K562 (cell line): ENCODE results near the gene CNOT2. TPM values are rescaled to one million over a fixed set of nuclear protein-coding genes. Genes with fewer than 3 reads are reported as not detected.

Source experiments
- ATAC-seq: fragments of 200-7000 bp; cut with Tn5 transposase; 3 replicates; pipeline ENCODE4 v1.9.1; 2020; ENCODE audit warnings: moderate library complexity
- BruUV-seq: library from RNA; stranded (reverse); fragments of 400-500 nt; replicated peaks from 2 replicates; lab custom pipeline; 2021; lab: Mats Ljungman, UMichigan
- CTCF ChIA-PET: fragments of 300-600 bp; formaldehyde crosslinking; extraction: SDS; loops from one replicate; lab custom pipeline; 2021; ENCODE audit warnings: low intra/inter-chr PET ratio; lab: Yijun Ruan, JAX
- POLR2A ChIA-PET: fragments of 300-600, 350-650 bp; sonication (Branson Sonifier 250); formaldehyde crosslinking; extraction: SDS; loops from one replicate; lab custom pipeline; 2021; ENCODE audit warnings: antibody characterized with exemption, inconsistent platforms; lab: Yijun Ruan, JAX
- DNase-seq, 4 experiments: peaks; one replicate each; pipeline versions ENCODE4 v3.0.0 to v3.0.0-alpha.2; 2011 to 2018; ENCODE audit warnings: low spot score in 3 of 4, mixed read lengths in 3 of 4; ENCODE audit errors: extremely low read depth in 1 of 4
- FAIRE-seq: peaks from 2 replicates; lab custom pipeline; 2011; peaks lifted over from hg19 to GRCh38; lab: Jason Lieb, UNC
- H2AFZ ChIP-seq: 2 replicates; pipeline ENCODE4 v1.6.0; 2011; ENCODE audit warnings: low read depth, low read length, control low read depth, inconsistent platforms
- H3K27ac ChIP-seq: fragments of 200-600 bp; 3 replicates; pipeline ENCODE4 v1.8.0; 2011; ENCODE audit warnings: low read depth, mild to moderate bottlenecking, control low read depth, inconsistent platforms, low read length, moderate library complexity, mixed read lengths; ENCODE audit errors: extremely low read depth
- H3K27me3 ChIP-seq, 2 experiments: fragments of 300-600 bp in 1 of 2; 2 replicates in 1 of 2; 3 replicates in 1 of 2; pipeline versions ENCODE4 v1.6.0 to v1.8.0; 2011; ENCODE audit warnings: inconsistent platforms in 2 of 2, low read length in 2 of 2, mild to moderate bottlenecking in 1 of 2, mixed read lengths in 1 of 2, moderate library complexity in 1 of 2; ENCODE audit not compliant: control insufficient read depth in 2 of 2, insufficient read depth in 2 of 2
- H3K36me3 ChIP-seq: fragments of 300-600 bp; 3 replicates; pipeline ENCODE4 v1.8.0; 2011; ENCODE audit warnings: mild to moderate bottlenecking, low read length, inconsistent platforms; ENCODE audit not compliant: control insufficient read depth, insufficient read depth
- H3K4me1 ChIP-seq, 2 experiments: fragments of 200-600 bp in 1 of 2; replicated peaks in 1 of 2; 2 replicates in 1 of 2; 3 replicates in 1 of 2; pipeline versions ENCODE4 v1.5.1 to v1.8.0; 2011; ENCODE audit warnings: inconsistent platforms in 2 of 2, low read length in 2 of 2, mild to moderate bottlenecking in 1 of 2, mixed read lengths in 1 of 2, moderate library complexity in 1 of 2; ENCODE audit not compliant: control insufficient read depth in 2 of 2, insufficient read depth in 2 of 2
- H3K4me2 ChIP-seq: 2 replicates; pipeline ENCODE4 v1.6.1; 2011; ENCODE audit warnings: low read length, control low read depth, inconsistent platforms, mixed read lengths; ENCODE audit not compliant: insufficient read depth
- H3K4me3 ChIP-seq: fragments of 200-600 bp; sonication (generic), shearing (Covaris generic); 2 replicates; pipeline ENCODE4 v1.5.1; 2016; ENCODE audit warnings: control low read depth, inconsistent platforms
- H3K79me2 ChIP-seq: fragments of 200-600 bp; 3 replicates; pipeline ENCODE4 v1.8.0; 2011; ENCODE audit warnings: low read length, inconsistent platforms; ENCODE audit not compliant: control insufficient read depth, insufficient read depth
- H3K9ac ChIP-seq, 2 experiments: 2 replicates each; pipeline versions ENCODE4 v1.6.0 to v1.6.1; 2011; ENCODE audit warnings: low read depth in 2 of 2, low read length in 2 of 2, control low read depth in 1 of 2, inconsistent platforms in 1 of 2, mild to moderate bottlenecking in 1 of 2, mixed read lengths in 1 of 2; ENCODE audit not compliant: insufficient read depth in 1 of 2
- H3K9me1 ChIP-seq: one replicate; pipeline ENCODE4 v1.6.0; 2011; ENCODE audit warnings: inconsistent platforms, mild to moderate bottlenecking, low read length, moderate library complexity; ENCODE audit not compliant: control insufficient read depth, insufficient read depth
- H3K9me3 ChIP-seq: replicated peaks from 2 replicates; pipeline ENCODE4 v1.5.1; 2011; ENCODE audit warnings: low read depth, low read length, inconsistent platforms; ENCODE audit not compliant: control insufficient read depth, insufficient read depth
- H4K20me1 ChIP-seq: replicated peaks from 2 replicates; pipeline ENCODE4 v1.6.1; 2011; ENCODE audit warnings: low read length, inconsistent platforms, mixed read lengths; ENCODE audit not compliant: control insufficient read depth, insufficient read depth
- BRD4 ChIP-seq: fragments of 200-600 bp; sonication (generic); IDR thresholded peaks from 2 replicates; pipeline ENCODE4 v1.6.1; 2017; ENCODE audit warnings: inconsistent platforms
- ETV1 ChIP-seq: fragments of 450-650 bp; conservative IDR thresholded peaks from 2 replicates; pipeline ENCODE4 v1.6.1; 2016; ENCODE audit warnings: missing genetic modification characterization, control low read depth, low read depth, missing compliant biosample characterization
- U2AF1 ChIP-seq: fragments of 200-400 bp; formaldehyde crosslinking; optimal IDR thresholded peaks from 2 replicates; pipeline ENCODE3; 2017; ENCODE audit warnings: mild to moderate bottlenecking, low read depth, low read length, moderate library complexity
- WGBS: fragments of 100-300 bp; shearing (Covaris generic); methylation state at CpG from one replicate; pipeline ENCODE4 v1.1.6; 2016; ENCODE audit warnings: low coverage, mixed read lengths; ENCODE audit not compliant: insufficient coverage; ENCODE audit errors: missing lambda C conversion rate; 5-methylcytosine and 5-hydroxymethylcytosine counted together
- in situ Hi-C: fragments of 300-500 bp; cut with MboI; formaldehyde crosslinking; loops from 4 replicates; pipeline ENCODE4 v1.15.0; 2018; ENCODE audit warnings: inconsistent platforms, mixed read lengths
- intact Hi-C: fragments of 100-400 bp; cut with micrococcal nuclease; formaldehyde crosslinking; loops from 2 replicates; pipeline ENCODE4 v1.14.2; 2022
- polyA plus RNA-seq, 8 experiments: library from polyadenylated mRNA; depleted of rRNA in 4 of 8; stranded (reverse) in 5 of 8; unstranded in 3 of 8; fragments of >200 nt; fragmentation: Nextera tagmentation in 2 of 8; fragmentation: Illumina TruSeq in 1 of 8; extraction: Ambion mirVana in 2 of 8; extraction: Trizol in 1 of 8; gene quantifications; 2 replicates each; pipeline versions ENCODE4 v1.2.1 to v1.2.3, GENCODE V29; 2011 to 2014; ENCODE audit warnings: inconsistent platforms in 1 of 8, missing spikeins in 1 of 8
- total RNA-seq, 7 experiments: library from RNA; depleted of rRNA in 6 of 7; stranded (reverse); fragments of >200 nt in 6 of 7; fragmentation: Illumina TruSeq in 2 of 7; extraction: Trizol in 2 of 7; gene quantifications; 2 replicates each; pipeline versions ENCODE4 v1.2.1 to v1.2.3, GENCODE V29; 2011 to 2021; ENCODE audit warnings: low replicate concordance in 1 of 7
- TF ChIP-seq, protein P1 (sequence below): fragments of 450-650 bp; formaldehyde crosslinking; IDR thresholded peaks from 2 replicates; pipeline ENCODE4 v1.4.0; 2022; ENCODE audit warnings: mild to moderate bottlenecking, moderate library complexity
- TF ChIP-seq, protein P2 (sequence below): fragments of 250-450 bp; sonication (Bioruptor Pico); IDR thresholded peaks from 2 replicates; pipeline ENCODE4 v1.5.0; 2020; ENCODE audit warnings: mild to moderate bottlenecking, borderline replicate concordance

The CNOT2 gene
- total and polyA plus RNA-seq, 9 of the 15 experiments (the other 6 are each of a cell fraction or from before 2014, with no cell fraction given): 43.6 to 119 (median 84.4) TPM

DNA sequence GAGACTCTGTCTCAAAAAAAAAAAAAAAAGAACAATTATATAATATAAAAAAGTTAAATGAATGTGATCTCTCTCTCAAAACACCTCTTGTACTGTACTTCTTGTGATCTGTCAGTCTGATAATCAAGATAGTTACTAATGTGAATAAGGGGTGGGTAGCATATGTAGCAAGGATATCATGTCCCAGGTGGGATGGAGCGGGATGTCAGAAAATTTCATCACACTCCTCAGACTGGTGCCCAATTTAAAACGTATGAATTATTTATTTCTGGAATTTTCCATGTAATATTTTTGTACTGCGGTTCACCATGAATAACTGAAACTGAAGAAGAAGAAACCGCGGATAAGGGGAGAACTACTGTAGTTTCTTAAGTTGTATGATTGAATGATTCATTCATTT, 11.0 kb downstream of the CNOT2 start:
- no peak for ATAC-seq

More for the DNA sequence above, 11.0 kb downstream of the CNOT2 start:
- Histone ChIP-seq H3K36me3 (0 out of 3 replicates have a peak, but pooled peaks cover 3% of the 10 kb centered on the region), H3K4me3 (no peak overlapping the region), H4K20me1 (peaks cover 7% of the 10 kb centered on the region; the same call in 1 of the 2 replicates), H3K4me1 (peaks cover 0 to 17% of the 10 kb centered on the region in 2 experiments; a peak in 2 of 5 replicates), H3K9me1 (no peaks in the 10 kb centered on the region), H3K79me2 (peaks cover 96% of the 10 kb centered on the region), H3K9me3 (no peaks in the 10 kb centered on the region), H3K4me2 (no peak overlapping the region), H3K27ac (no peak overlapping the region), H3K27me3 (no peaks in the 10 kb centered on the region), H3K9ac (no peak overlapping the region), H2AFZ (no peak overlapping the region)
- TF ChIP-seq ETV1: no peak
- TF ChIP-seq U2AF1: no peak
- TF ChIP-seq, protein P1, sequence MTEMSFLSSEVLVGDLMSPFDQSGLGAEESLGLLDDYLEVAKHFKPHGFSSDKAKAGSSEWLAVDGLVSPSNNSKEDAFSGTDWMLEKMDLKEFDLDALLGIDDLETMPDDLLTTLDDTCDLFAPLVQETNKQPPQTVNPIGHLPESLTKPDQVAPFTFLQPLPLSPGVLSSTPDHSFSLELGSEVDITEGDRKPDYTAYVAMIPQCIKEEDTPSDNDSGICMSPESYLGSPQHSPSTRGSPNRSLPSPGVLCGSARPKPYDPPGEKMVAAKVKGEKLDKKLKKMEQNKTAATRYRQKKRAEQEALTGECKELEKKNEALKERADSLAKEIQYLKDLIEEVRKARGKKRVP (CRISPR knock-in tag): no peak
- TF ChIP-seq, protein P2, sequence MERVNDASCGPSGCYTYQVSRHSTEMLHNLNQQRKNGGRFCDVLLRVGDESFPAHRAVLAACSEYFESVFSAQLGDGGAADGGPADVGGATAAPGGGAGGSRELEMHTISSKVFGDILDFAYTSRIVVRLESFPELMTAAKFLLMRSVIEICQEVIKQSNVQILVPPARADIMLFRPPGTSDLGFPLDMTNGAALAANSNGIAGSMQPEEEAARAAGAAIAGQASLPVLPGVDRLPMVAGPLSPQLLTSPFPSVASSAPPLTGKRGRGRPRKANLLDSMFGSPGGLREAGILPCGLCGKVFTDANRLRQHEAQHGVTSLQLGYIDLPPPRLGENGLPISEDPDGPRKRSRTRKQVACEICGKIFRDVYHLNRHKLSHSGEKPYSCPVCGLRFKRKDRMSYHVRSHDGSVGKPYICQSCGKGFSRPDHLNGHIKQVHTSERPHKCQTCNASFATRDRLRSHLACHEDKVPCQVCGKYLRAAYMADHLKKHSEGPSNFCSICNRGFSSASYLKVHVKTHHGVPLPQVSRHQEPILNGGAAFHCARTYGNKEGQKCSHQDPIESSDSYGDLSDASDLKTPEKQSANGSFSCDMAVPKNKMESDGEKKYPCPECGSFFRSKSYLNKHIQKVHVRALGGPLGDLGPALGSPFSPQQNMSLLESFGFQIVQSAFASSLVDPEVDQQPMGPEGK (CRISPR knock-in tag): no peak
- TF ChIP-seq BRD4: no peak
- POLR2A ChIA-PET: interaction anchor here (0.6 kb wide), 1 partner anchor 273 kb away, joined by 3 read pairs; no protein-coding TSS in a partner anchor
- WGBS: 90% methylated on average over 5 of the region's 5 CpGs
- in situ Hi-C loops: no loop called here
- FAIRE-seq: no peak
- no peak for DNase-seq
- CTCF ChIA-PET: no interaction called here
- BruUV-seq: no TSS peak
- intact Hi-C loops: no loop called here
